Suprapubic skin (tissue), 4 donors: ENCODE measurements around the gene INSR. TPM values are rescaled to one million over a fixed set of nuclear protein-coding genes. Genes with fewer than 3 reads are reported as not detected.

Experiments used
- DNase-seq, 2 donors: peaks; one replicate each; pipeline ENCODE4 v3.0.0-alpha.2; 2019; ENCODE audit warnings: low spot score in 2 of 2
- H3K27ac ChIP-seq: fragments of 200-600 bp; sonication (generic); one replicate; pipeline ENCODE4 v1.5.1; 2019
- H3K27me3 ChIP-seq: fragments of 200-600 bp; sonication (generic); one replicate; pipeline ENCODE4 v1.5.1; 2019
- H3K36me3 ChIP-seq: fragments of 200-600 bp; sonication (generic); one replicate; pipeline ENCODE4 v1.5.1; 2019
- H3K4me1 ChIP-seq: fragments of 200-600 bp; sonication (generic); one replicate; pipeline ENCODE4 v1.5.1; 2019
- H3K4me3 ChIP-seq: fragments of 200-600 bp; sonication (generic); one replicate; pipeline ENCODE4 v1.5.1; 2019; ENCODE audit warnings: mild to moderate bottlenecking
- H3K9me3 ChIP-seq: fragments of 200-600 bp; sonication (generic); one replicate; pipeline ENCODE4 v1.5.1; 2019
- EP300 ChIP-seq: sonication (generic); formaldehyde crosslinking; IDR thresholded peaks from one replicate; pipeline ENCODE4 v1.6.1; 2017; ENCODE audit warnings: antibody characterized with exemption
- POLR2A ChIP-seq, 2 donors: fragments of 450-650 bp; IDR thresholded peaks; one replicate each; pipeline ENCODE4 v1.6.1; 2017; ENCODE audit warnings: antibody characterized with exemption in 2 of 2, mild to moderate bottlenecking in 2 of 2, moderate library complexity in 2 of 2
- POLR2AphosphoS5 ChIP-seq, 3 donors: sonication (generic); formaldehyde crosslinking; IDR thresholded peaks; one replicate each; pipeline ENCODE4 v1.6.1; 2017; ENCODE audit warnings: antibody characterized with exemption in 3 of 3
- WGBS: methylation state at CpG from one replicate; pipeline ENCODE4 v1.1.5; 2018; 5-methylcytosine and 5-hydroxymethylcytosine counted together
- total RNA-seq, 4 donors: library from RNA; depleted of rRNA; stranded (reverse); fragments of >200 nt; gene quantifications; one replicate each; pipeline ENCODE4 v1.1.0, GENCODE V29; 2016
- TF ChIP-seq, protein P1 (sequence below), 2 donors: fragments of 200-600 bp in 1 of 2; fragments of 450-650 bp in 1 of 2; sonication (generic) in 1 of 2; IDR thresholded peaks; one replicate each; pipeline ENCODE4 v1.5.1; 2016 to 2019; ENCODE audit warnings: antibody characterized with exemption in 2 of 2, mild to moderate bottlenecking in 1 of 2, moderate library complexity in 1 of 2

INSR gene
- total RNA-seq, 4 donors from 2014 or later, result 51.5 to 173 (median 77.8) TPM

DNA sequence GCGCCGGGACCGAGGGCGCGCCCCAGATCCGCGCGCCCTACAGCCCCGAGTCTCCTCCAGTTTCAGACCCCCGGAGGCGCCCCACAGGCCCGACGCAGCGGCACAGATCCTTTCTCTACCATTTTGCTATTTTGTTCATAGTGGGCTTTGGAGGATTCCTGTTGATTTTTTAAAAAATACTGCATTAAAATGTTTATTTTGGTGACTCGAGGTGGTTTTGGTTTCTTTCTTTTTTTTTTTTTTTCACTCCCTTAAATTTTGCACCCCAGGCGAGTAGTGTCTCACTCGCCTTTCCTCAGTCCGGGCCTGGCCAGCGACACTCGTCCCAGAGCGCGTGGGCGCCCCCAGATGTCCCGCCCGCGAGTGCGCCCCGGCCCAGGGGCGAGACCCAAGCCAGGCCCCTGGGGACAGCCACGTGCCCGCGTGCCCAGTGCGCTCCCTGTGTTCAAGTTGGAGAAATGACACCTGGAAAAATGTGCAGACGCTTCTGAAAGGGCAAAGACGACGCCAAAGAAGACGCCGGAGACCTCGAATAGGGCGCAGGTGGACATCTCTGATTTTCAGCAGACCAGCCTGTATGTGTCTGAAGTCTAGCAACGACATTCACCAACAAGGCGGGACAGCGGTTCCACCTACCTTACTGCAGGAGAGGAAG lies 471 bp upstream of the INSR start:
- 4% methylated on average over 33 of the region's 43 CpGs for WGBS
- peak overlapping the region; percentile 88 for H3K4me3 ChIP-seq
- peak; percentile 81 to 82 for DNase-seq
- TF ChIP-seq, protein P1, sequence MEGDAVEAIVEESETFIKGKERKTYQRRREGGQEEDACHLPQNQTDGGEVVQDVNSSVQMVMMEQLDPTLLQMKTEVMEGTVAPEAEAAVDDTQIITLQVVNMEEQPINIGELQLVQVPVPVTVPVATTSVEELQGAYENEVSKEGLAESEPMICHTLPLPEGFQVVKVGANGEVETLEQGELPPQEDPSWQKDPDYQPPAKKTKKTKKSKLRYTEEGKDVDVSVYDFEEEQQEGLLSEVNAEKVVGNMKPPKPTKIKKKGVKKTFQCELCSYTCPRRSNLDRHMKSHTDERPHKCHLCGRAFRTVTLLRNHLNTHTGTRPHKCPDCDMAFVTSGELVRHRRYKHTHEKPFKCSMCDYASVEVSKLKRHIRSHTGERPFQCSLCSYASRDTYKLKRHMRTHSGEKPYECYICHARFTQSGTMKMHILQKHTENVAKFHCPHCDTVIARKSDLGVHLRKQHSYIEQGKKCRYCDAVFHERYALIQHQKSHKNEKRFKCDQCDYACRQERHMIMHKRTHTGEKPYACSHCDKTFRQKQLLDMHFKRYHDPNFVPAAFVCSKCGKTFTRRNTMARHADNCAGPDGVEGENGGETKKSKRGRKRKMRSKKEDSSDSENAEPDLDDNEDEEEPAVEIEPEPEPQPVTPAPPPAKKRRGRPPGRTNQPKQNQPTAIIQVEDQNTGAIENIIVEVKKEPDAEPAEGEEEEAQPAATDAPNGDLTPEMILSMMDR (IDR thresholded peaks at IDR 0.05), result peak; percentile 24 to 34
- no peak for TF ChIP-seq POLR2AphosphoS5 (IDR thresholded peaks at IDR 0.05)
- H3K9me3 ChIP-seq, result no peaks in the 10 kb centered on the region
- peaks cover 24% of the 10 kb centered on the region for H3K4me1 ChIP-seq
- no peaks in the 10 kb centered on the region for H3K36me3 ChIP-seq
- peak overlapping the region; percentile 90 for H3K27ac ChIP-seq
- no peaks in the 10 kb centered on the region for H3K27me3 ChIP-seq

- no peaks in the 10 kb centered on the region for H3K9me3 ChIP-seq
- H3K27ac ChIP-seq, result peak overlapping the region; percentile 90
- peak; percentile 71 to 80 for DNase-seq
- H3K27me3 ChIP-seq, result no peaks in the 10 kb centered on the region
- 31% methylated on average over 9 of the region's 54 CpGs for WGBS
- TF ChIP-seq POLR2A (IDR thresholded peaks at IDR 0.05), result no peak
- no peak for TF ChIP-seq EP300
- no peak for TF ChIP-seq POLR2AphosphoS5 (IDR thresholded peaks at IDR 0.05)
- TF ChIP-seq, protein P1 (IDR thresholded peaks at IDR 0.05), result no peak
- H3K4me3 ChIP-seq, result peak overlapping the region; percentile 88
- peaks cover 28% of the 10 kb centered on the region for H3K4me1 ChIP-seq
- H3K36me3 ChIP-seq, result no peaks in the 10 kb centered on the region
Measured at GRCh38 chr19:7292950-7293761, 1.1 kb downstream of the INSR start.

- Histone ChIP-seq H3K27ac (no peak overlapping the region), H3K4me3 (peak overlapping the region; percentile 88), H3K36me3 (no peaks in the 10 kb centered on the region), H3K27me3 (no peaks in the 10 kb centered on the region), H3K4me1 (peaks cover 31% of the 10 kb centered on the region), H3K9me3 (no peaks in the 10 kb centered on the region)
- TF ChIP-seq EP300, result no peak
- no peak for DNase-seq
- WGBS, result 71% methylated on average over 12 of the region's 12 CpGs
Measured at GRCh38 chr19:7292352-7292949, 1.8 kb downstream of the INSR start.

GRCh38 chr19:7288977-7289376 lies 5.2 kb downstream of the INSR start:
- TF ChIP-seq POLR2A (IDR thresholded peaks at IDR 0.05) (no peak), POLR2AphosphoS5 (IDR thresholded peaks at IDR 0.05) (no peak), EP300 (no peak)
- TF ChIP-seq, protein P1 (IDR thresholded peaks at IDR 0.05), result no peak
- WGBS, result 53% methylated on average over 6 of the region's 6 CpGs
- no peak overlapping the region for H3K4me3 ChIP-seq
- no peaks in the 10 kb centered on the region for H3K9me3 ChIP-seq
- H3K27me3 ChIP-seq, result no peaks in the 10 kb centered on the region
- H3K27ac ChIP-seq, result no peak overlapping the region
- no peaks in the 10 kb centered on the region for H3K36me3 ChIP-seq
- H3K4me1 ChIP-seq, result peaks cover 23% of the 10 kb centered on the region
- no peak for DNase-seq

- Histone ChIP-seq H3K27me3 (no peaks in the 10 kb centered on the region), H3K4me3 (no peak overlapping the region), H3K27ac (no peak overlapping the region), H3K4me1 (peaks cover 22% of the 10 kb centered on the region), H3K9me3 (no peaks in the 10 kb centered on the region), H3K36me3 (no peaks in the 10 kb centered on the region)
- 100% methylated on average over 1 of the region's 1 CpG for WGBS
- TF ChIP-seq, protein P1 (IDR thresholded peaks at IDR 0.05), result no peak
- TF ChIP-seq POLR2AphosphoS5 (IDR thresholded peaks at IDR 0.05) (no peak), POLR2A (IDR thresholded peaks at IDR 0.05) (no peak), EP300 (no peak)
- DNase-seq, result no peak
Measured at GRCh38 chr19:7288131-7288530, 6.1 kb downstream of the INSR start.
